Suppressor macrophage treated with lipopolysaccharide for 4 hours (primary cell): ENCODE data around the gene SH3TC1.

ENCODE experiments used
- DNase-seq: peaks from one replicate; pipeline ENCODE4 v3.0.0-alpha.2; 2020

Gene SH3TC1

DNA sequence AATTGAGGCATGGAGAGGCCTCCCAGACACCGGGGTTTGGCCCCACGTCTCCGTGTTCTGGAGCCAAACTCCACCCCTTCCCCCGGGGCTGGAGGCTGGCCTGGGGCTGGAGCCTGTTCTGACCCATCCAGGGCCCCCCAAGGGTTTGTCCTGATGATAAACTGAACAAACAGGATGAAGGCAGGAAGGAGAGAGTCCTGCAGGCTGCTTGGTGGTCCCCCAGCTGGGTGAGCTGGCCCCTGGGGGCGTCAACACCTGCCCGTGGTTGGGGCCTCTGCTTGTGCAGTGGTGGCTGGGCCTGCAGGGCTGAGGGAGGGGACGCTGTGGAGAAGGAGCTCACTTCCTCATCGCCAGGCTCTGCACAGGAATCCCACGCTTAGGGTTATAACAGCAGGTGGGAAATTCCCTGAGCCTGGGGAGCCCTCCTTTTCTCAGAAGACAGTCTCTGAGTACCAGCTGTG lies 2.3 kb downstream of the SH3TC1 start:
- peak; percentile 78 for DNase-seq

- DNase-seq, result peak; percentile 61
These were observed 3.3 kb downstream of the SH3TC1 start for GRCh38 chr4:8202108-8203051.

DNA sequence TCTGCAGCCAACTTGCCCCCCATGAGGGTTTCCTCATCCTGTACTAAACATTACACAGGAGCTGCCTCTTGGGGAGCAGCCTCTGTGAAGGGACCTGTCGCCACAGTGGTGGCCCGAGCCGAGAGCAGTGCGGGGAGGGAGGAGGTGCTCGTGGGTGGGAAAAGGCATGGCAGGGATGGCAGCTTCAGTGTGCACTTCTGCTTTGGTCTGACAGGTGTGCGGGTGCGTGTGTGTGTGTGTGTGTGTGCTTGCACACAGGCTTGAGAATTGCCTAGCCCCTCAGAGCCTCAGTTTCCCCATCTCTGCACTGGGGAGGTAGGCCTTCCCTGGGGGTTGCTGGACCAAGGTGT lies 3.9 kb downstream of the SH3TC1 start:
- DNase-seq, result no peak

DNA sequence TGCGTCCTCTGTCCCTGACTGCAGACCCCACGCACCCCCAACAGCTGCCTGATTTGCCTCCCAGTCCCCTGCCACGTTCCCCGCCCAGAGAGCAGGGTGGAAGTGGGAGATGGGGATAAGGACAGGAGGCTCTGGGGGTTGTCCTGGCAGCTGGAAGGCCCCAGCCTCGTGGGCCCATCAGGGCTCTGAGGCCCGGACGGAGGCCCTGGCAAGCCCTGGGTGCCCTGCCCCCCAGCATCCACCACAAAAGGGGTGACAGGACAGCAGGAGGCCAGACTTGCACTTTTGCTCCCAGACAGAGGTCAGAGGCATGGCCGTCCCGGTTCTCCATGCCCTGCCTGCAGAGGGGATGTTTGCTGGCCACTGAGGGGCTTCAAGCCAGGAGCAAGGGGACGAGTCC lies 4.7 kb downstream of the SH3TC1 start:
- no peak for DNase-seq

DNA sequence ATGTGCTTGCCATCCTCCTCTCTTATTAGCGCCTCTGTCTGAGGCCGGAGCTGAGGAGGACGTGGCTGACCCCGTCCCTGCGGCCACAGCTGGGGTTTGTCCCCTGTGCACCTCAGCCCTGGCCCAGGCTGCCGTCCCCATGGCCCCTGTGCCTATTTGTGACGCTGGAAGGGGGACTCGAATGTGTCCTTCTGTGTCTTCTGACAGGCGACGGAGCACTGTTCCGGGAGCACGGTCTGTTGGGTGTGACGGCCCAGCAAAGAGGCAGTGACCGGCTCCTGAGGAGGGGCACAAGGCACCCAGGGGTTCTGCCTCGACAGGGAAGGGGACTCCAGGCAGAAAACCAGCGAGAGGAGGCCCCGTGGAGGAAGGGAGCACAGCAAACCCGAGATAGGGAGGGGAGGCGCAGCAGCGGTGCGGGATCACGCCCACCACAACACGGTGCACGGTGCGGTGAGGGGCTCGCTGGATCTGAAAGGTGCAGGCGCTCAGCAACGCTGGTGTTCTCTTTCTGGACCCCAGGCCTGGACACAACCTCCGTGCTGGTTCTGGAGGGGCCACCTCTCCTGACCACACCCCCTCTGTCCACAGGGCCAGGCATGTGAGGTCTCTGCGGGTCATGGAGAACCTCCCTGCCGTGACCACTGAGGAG lies 5.6 kb downstream of the SH3TC1 start:
- no peak for DNase-seq

- DNase-seq, result peak; percentile 84
These were observed 6.2 kb downstream of the SH3TC1 start for GRCh38 chr4:8205241-8205707.

GRCh38 chr4:8205749-8206611 lies 6.9 kb downstream of the SH3TC1 start:
- DNase-seq, result no peak

DNA sequence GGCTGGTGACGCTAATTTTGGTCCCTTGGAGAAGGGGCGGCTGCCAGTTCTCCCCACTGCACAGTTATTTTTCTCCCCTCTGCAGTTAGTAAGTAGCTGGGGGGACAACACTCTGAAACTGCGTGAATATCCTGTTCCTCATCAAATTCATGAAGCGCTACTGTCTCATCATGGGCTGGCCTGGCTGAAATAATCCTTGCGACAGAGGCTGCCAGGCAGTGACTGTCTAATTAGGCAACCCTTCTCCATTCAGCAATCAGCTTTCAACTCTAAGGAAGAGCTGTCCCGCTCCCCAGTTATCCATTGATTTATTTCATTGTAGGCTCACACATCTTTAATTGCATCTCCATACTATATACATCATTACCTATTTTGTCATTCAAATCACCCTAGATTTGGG lies 8.2 kb downstream of the SH3TC1 start:
- peak; percentile 91 for DNase-seq

- no peak for DNase-seq
These were observed 9.5 kb downstream of the SH3TC1 start for GRCh38 chr4:8208565-8208964.

DNA sequence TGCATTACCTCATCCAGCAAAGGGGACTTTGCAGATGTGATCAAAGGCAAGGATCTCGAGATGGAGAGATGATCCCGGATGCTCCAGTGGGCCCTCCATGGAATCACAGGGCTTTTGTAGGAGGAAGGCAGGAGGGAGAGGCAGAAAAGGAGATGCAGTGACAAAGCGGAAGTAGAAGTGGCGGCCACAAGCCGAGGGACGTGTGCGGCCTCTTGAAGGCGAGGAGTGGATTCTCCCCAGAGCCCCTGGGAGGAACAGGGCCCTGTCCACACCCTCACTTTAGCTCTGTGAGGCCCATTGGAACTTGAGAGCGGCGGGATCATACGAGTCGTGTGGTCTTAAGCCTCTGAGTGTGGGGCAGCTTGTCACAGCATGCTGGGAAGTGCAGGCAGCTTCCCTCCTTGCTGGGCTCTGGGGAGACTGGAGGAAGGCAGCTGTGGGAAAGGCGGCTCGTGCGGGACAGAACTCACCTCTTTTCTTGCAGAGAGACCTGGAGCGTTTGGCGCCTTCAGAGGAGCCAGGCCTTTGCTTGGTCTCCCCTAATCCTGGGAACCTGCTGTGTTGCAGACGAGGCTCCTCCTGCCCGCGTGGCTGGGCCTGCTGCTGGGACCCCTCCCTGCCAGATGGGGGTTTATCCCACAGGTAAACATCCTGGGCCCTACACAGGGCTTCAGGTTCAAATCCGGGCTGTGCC lies 10.2 kb downstream of the SH3TC1 start:
- DNase-seq, result peak; percentile 61

DNA sequence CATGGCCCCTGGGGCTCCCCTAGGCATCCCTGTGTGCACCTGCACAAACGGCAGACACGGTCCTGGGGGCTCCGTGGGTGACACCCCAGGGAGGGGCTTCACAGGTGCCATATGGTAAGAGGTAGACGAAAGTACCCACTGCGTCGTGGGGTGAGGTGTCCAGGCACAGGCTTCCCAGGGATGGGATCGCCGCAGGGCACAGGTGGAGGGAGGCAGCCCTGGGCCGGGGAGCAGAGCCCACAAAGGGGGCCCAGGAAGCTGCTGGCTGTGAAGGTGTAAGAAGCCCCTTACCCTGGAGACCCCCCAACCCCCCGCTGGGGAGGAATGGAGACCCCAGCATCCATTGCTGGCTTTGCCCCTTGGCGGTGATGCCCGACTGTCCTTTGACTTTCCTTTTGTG lies 10.9 kb downstream of the SH3TC1 start:
- no peak for DNase-seq

GRCh38 chr4:8210616-8211015 lies 11.5 kb downstream of the SH3TC1 start:
- no peak for DNase-seq

- DNase-seq, result no peak
These were observed 12.2 kb downstream of the SH3TC1 start for GRCh38 chr4:8211251-8211650.

GRCh38 chr4:8211737-8212581 lies 12.9 kb downstream of the SH3TC1 start:
- no peak for DNase-seq

DNA sequence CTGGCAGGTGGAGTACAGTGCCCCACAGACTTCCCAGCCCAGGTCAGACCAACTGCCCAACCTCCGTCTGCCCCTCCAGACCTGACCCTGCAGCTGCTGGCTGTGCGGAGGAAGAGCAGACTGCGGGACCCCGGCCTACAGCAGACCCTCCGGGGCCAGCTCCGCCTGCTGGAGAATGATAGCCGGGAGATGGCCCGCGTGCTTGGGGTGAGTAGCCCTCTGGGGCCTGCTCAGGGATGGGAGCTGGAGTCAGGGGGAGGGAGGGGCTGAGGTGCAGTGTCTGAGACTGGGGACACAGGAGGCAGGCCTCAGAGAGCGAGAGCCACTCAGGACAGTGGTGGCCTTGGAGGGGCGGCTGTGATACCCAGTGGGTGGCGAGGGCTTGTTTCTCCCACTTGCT lies 13.5 kb downstream of the SH3TC1 start:
- no peak for DNase-seq

DNA sequence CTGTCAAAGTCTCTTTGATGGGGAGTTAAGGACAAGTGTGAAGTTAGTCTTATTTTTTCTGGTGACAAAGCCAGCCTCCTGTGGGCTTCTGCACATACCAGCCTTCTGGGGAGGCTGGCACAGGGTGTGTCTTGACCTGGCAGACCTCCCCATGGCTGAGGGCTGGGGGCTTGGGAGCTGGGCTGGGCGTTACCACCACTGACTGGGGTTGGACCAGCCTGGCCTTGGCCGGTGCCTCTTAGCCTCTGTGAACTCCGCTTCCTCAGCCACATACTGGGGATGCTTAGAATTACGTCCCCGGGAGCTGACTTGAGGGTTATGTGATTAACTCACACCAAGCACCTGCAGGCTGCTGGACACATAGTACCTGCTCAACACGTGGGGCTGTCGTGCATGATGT lies 14.0 kb downstream of the SH3TC1 start:
- no peak for DNase-seq

DNA sequence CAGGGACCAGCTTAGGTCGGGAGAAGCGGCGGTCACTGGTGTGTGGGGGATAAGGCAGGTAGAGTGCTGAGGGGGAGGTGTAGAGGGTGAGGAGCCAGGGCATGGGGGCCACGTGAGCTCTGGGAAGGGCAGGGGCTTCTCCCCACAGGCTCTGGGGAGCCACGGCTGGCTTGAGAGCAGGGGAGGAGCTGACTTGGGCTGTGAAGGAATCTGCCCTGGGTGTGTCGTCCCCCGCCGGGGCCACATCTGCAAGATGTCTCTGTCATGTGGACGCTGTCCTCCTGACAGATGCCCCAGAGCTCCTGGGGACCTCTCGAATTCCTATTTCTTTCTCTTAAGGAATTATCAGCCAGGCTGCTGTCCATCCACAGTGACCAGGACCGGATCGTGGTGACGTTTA lies 15.0 kb downstream of the SH3TC1 start:
- no peak for DNase-seq

GRCh38 chr4:8215001-8215427 lies 15.9 kb downstream of the SH3TC1 start:
- no peak for DNase-seq

- DNase-seq, result no peak
These were observed 16.8 kb downstream of the SH3TC1 start for GRCh38 chr4:8215641-8216442.

- DNase-seq, result no peak
These were observed 17.6 kb downstream of the SH3TC1 start for GRCh38 chr4:8216443-8217245.
